Endothelial cell of umbilical vein (primary cell): ENCODE data around the gene SHLD2. TPM values are rescaled to one million over a fixed set of nuclear protein-coding genes. Genes with fewer than 3 reads are reported as not detected.
"Not testable (repeated sequence)": the region's sequence is repeated elsewhere in the genome, so short reads cannot be mapped to it uniquely, and the experiment has no call there.

Experiments used
- BruUV-seq: library from RNA; stranded (reverse); fragments of 400-500 nt; replicated peaks from 2 replicates; lab custom pipeline; 2021; lab: Mats Ljungman, UMichigan
- CTCF ChIA-PET: fragments of 300-600, 350-600 bp; sonication (Branson Sonifier 250); formaldehyde crosslinking; loops from one replicate; lab custom pipeline; 2021; ENCODE audit warnings: antibody characterized with exemption, inconsistent platforms; lab: Charles Lee
- POLR2A ChIA-PET: fragments of 300-600, 350-600 bp; sonication (Branson Sonifier 250); formaldehyde crosslinking; loops from one replicate; lab custom pipeline; 2021; ENCODE audit warnings: antibody characterized with exemption, inconsistent platforms; lab: Charles Lee
- DNase-seq: peaks from one replicate; pipeline ENCODE4 v3.0.0-alpha.2; 2011; ENCODE audit warnings: low read depth, low spot score
- FAIRE-seq: peaks from 2 replicates; lab custom pipeline; 2011; peaks lifted over from hg19 to GRCh38; lab: Jason Lieb, UNC
- H2AFZ ChIP-seq: 2 replicates; pipeline ENCODE4 v1.6.0; 2012; ENCODE audit warnings: low read depth, low read length, control low read depth, inconsistent platforms
- H3K27ac ChIP-seq: 2 replicates; pipeline ENCODE4 v1.5.1; 2011; ENCODE audit warnings: low read depth, mild to moderate bottlenecking, control low read depth, low read length, moderate library complexity; ENCODE audit not compliant: insufficient read depth
- H3K27me3 ChIP-seq, 2 experiments: 2 replicates each; pipeline versions ENCODE4 v1.6.0 to v1.6.1; 2011; ENCODE audit warnings: low read length in 2 of 2, mixed read lengths in 1 of 2; ENCODE audit not compliant: control insufficient read depth in 2 of 2, insufficient read depth in 2 of 2
- H3K36me3 ChIP-seq, 2 experiments: 2 replicates in 1 of 2; 3 replicates in 1 of 2; pipeline ENCODE4 v1.5.1; 2011; ENCODE audit warnings: low read length in 2 of 2, mild to moderate bottlenecking in 1 of 2, moderate library complexity in 1 of 2; ENCODE audit not compliant: control insufficient read depth in 2 of 2, insufficient read depth in 2 of 2; ENCODE audit errors: extremely low read depth in 1 of 2
- H3K4me1 ChIP-seq: 3 replicates; pipeline ENCODE4 v1.5.1; 2011; ENCODE audit warnings: mild to moderate bottlenecking, low read length; ENCODE audit not compliant: control insufficient read depth, insufficient read depth; ENCODE audit errors: extremely low read depth
- H3K4me2 ChIP-seq: 2 replicates; pipeline ENCODE4 v1.6.1; 2011; ENCODE audit warnings: low read length, control low read depth, mixed read lengths; ENCODE audit not compliant: insufficient read depth
- H3K4me3 ChIP-seq, 3 experiments: fragments of 200-600 bp in 1 of 3; sonication (generic), shearing (Covaris generic) in 1 of 3; replicated peaks in 1 of 3; 2 replicates each; pipeline ENCODE4 v1.5.1; 2011 to 2016; ENCODE audit warnings: control low read depth in 3 of 3, low read length in 3 of 3, mild to moderate bottlenecking in 2 of 3, inconsistent platforms in 1 of 3, low read depth in 1 of 3, moderate library complexity in 1 of 3; ENCODE audit not compliant: insufficient read depth in 1 of 3
- H3K79me2 ChIP-seq: 2 replicates; pipeline ENCODE4 v1.6.0; 2012; ENCODE audit warnings: low read length, inconsistent platforms; ENCODE audit not compliant: control insufficient read depth, insufficient read depth
- H3K9ac ChIP-seq: replicated peaks from 2 replicates; pipeline ENCODE3; 2011; ENCODE audit warnings: low read length, control low read depth; ENCODE audit not compliant: insufficient read depth; ENCODE audit errors: extremely low read depth
- H3K9me1 ChIP-seq: replicated peaks from 3 replicates; pipeline ENCODE4 v1.6.0; 2011; ENCODE audit warnings: mild to moderate bottlenecking, low read length; ENCODE audit not compliant: control insufficient read depth, insufficient read depth; ENCODE audit errors: extremely low read depth
- H3K9me3 ChIP-seq: replicated peaks from 2 replicates; pipeline ENCODE4 v1.5.1; 2012; ENCODE audit warnings: low read length, inconsistent platforms; ENCODE audit not compliant: control insufficient read depth, insufficient read depth
- H4K20me1 ChIP-seq: replicated peaks from 2 replicates; pipeline ENCODE3; 2011; ENCODE audit warnings: mild to moderate bottlenecking, low read length; ENCODE audit not compliant: control insufficient read depth, insufficient read depth; ENCODE audit errors: extremely low read depth
- dilution Hi-C: fragments of 300-500 bp; cut with MboI; formaldehyde crosslinking; loops from one replicate; pipeline ENCODE4 v1.15.0; 2019; ENCODE audit warnings: low sequenced_read_pairs; ENCODE audit not compliant: extremely low pct_ligation_motif_present
- intact Hi-C: fragments of 100-400 bp; cut with micrococcal nuclease; formaldehyde crosslinking; loops from one replicate; pipeline ENCODE4 v1.10.0; 2022
- polyA plus RNA-seq, 4 experiments: library from polyadenylated mRNA; depleted of rRNA in 3 of 4; stranded (reverse) in 3 of 4; unstranded in 1 of 4; fragments of >200 nt; gene quantifications; 2 replicates each; pipeline versions ENCODE4 v1.2.1 to v1.2.3, GENCODE V29; 2011 to 2012; ENCODE audit warnings: missing spikeins in 1 of 4
- total RNA-seq: library from RNA; stranded (reverse); gene quantifications from 2 replicates; pipeline ENCODE4 v1.2.3, GENCODE V29; 2021

The SHLD2 gene
- total and polyA plus RNA-seq, 2 donors (not counting 3 experiments of a cell fraction or from before 2014, with no cell fraction given), result 6.1 to 22.4 TPM

DNA sequence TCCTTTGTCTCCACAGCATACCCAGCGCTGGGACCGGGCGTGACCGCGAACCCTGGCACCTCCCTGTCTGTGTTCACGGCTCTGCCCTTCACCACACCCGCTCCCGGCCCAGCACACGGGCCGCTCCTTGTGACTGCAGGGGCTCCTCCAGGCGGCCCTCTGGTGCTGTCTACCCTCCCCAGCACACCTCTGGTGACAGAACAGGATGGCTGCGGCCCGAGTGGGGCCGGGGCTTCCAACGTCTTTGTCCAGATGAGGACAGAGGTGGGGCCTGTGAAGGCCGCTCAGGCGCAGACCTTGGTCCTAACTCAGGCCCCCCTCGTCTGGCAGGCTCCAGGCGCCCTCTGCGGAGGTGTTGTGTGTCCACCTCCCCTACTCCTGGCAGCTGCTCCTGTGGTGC lies 133.2 kb downstream of the SHLD2 start:
- H3K36me3 ChIP-seq, H3K27ac ChIP-seq, H3K9me1 ChIP-seq, CTCF ChIA-PET, H4K20me1 ChIP-seq, H3K79me2 ChIP-seq, H3K4me1 ChIP-seq, H3K9me3 ChIP-seq, FAIRE-seq, H3K27me3 ChIP-seq, intact Hi-C loops, BruUV-seq, DNase-seq, POLR2A ChIA-PET, H2AFZ ChIP-seq, dilution Hi-C loops, H3K4me3 ChIP-seq, H3K4me2 ChIP-seq, H3K9ac ChIP-seq: not testable (repeated sequence)

GRCh38 chr10:87229211-87229610 lies 134.2 kb downstream of the SHLD2 start:
- H3K4me2 ChIP-seq, intact Hi-C loops, H2AFZ ChIP-seq, H3K9me3 ChIP-seq, H3K79me2 ChIP-seq, H3K27me3 ChIP-seq, H3K27ac ChIP-seq, H3K9me1 ChIP-seq, H3K4me1 ChIP-seq, H3K9ac ChIP-seq, FAIRE-seq, H3K4me3 ChIP-seq, BruUV-seq, CTCF ChIA-PET, dilution Hi-C loops, H3K36me3 ChIP-seq, H4K20me1 ChIP-seq, POLR2A ChIA-PET, DNase-seq: not testable (repeated sequence)

DNA sequence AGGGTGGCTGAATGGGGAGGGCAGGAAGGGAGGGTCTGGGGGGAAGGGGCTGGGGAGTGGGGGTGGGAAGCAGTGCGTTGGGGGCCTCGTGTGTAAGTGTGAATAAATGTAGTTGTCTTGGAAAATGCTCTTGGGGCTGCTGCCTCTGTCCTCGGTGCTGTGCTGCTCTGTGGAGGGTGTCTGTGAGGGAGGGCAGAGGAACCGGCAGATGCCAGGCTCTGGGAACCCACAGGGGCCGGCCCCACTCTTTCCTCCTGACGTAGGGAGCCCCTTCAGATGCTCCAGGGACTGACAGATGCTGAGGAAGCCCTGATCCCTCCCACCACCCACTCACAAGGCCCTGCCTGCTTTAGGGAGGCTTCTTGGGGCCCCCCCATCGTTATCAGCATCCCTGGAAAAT lies 139.8 kb downstream of the SHLD2 start:
- H3K79me2 ChIP-seq, BruUV-seq, H2AFZ ChIP-seq, CTCF ChIA-PET, H3K36me3 ChIP-seq, intact Hi-C loops, H3K4me1 ChIP-seq, FAIRE-seq, DNase-seq, H3K4me2 ChIP-seq, H3K9me3 ChIP-seq, H3K27ac ChIP-seq, H3K4me3 ChIP-seq, H3K27me3 ChIP-seq, dilution Hi-C loops, H3K9me1 ChIP-seq, POLR2A ChIA-PET, H3K9ac ChIP-seq, H4K20me1 ChIP-seq: not testable (repeated sequence)

GRCh38 chr10:87237244-87237643 lies 142.2 kb downstream of the SHLD2 start:
- intact Hi-C loops, H4K20me1 ChIP-seq, CTCF ChIA-PET, H3K4me2 ChIP-seq, H3K27ac ChIP-seq, H3K9me3 ChIP-seq, H3K27me3 ChIP-seq, H3K9me1 ChIP-seq, H3K9ac ChIP-seq, H3K4me3 ChIP-seq, H3K36me3 ChIP-seq, H3K79me2 ChIP-seq, DNase-seq, BruUV-seq, H2AFZ ChIP-seq, POLR2A ChIA-PET, H3K4me1 ChIP-seq, FAIRE-seq, dilution Hi-C loops: not testable (repeated sequence)
